ENCODE data around the gene TAPT1.
"Not testable (repeated sequence)": the region's sequence is repeated elsewhere in the genome, so short reads cannot be mapped to it uniquely, and the experiment has no call there.

TAPT1 gene

GRCh38 chr4:16213121-16213520 lies 13.2 kb downstream of the TAPT1 start:
- DNase-seq (ENCODE audit: low read depth) = no peak

GRCh38 chr4:16212138-16212782 lies 14.0 kb downstream of the TAPT1 start:
- no peak for DNase-seq (ENCODE audit: low read depth)

GRCh38 chr4:16207409-16207808 lies 18.9 kb downstream of the TAPT1 start:
- no peak for DNase-seq (ENCODE audit: low read depth)

- DNase-seq (ENCODE audit: low read depth) = no peak
These were observed 19.4 kb downstream of the TAPT1 start for GRCh38 chr4:16206848-16207247.

- DNase-seq (ENCODE audit: low read depth) = no peak
These were observed 20.0 kb downstream of the TAPT1 start for GRCh38 chr4:16206301-16206700.

- no peak for DNase-seq (ENCODE audit: low read depth)
These were observed 20.7 kb downstream of the TAPT1 start for GRCh38 chr4:16205298-16206164.

- no peak for DNase-seq (ENCODE audit: low read depth)
These were observed 21.8 kb downstream of the TAPT1 start for GRCh38 chr4:16204505-16204904.

- no peak for DNase-seq (ENCODE audit: low read depth)
These were observed 23.2 kb downstream of the TAPT1 start for GRCh38 chr4:16203083-16203482.

- no peak for DNase-seq (ENCODE audit: low read depth)
These were observed 23.7 kb downstream of the TAPT1 start for GRCh38 chr4:16202598-16202997.

- DNase-seq (ENCODE audit: low read depth) = no peak
These were observed 27.2 kb downstream of the TAPT1 start for GRCh38 chr4:16199093-16199492.

- DNase-seq (ENCODE audit: low read depth) = no peak
These were observed 28.2 kb downstream of the TAPT1 start for GRCh38 chr4:16197876-16198665.

- DNase-seq (ENCODE audit: low read depth) = no peak
These were observed 29.5 kb downstream of the TAPT1 start for GRCh38 chr4:16196482-16197393.

GRCh38 chr4:16195209-16195608 lies 31.1 kb downstream of the TAPT1 start:
- DNase-seq (ENCODE audit: low read depth) = no peak

- not testable (repeated sequence) for DNase-seq (ENCODE audit: low read depth)
These were observed 31.5 kb downstream of the TAPT1 start for GRCh38 chr4:16194798-16195197.

GRCh38 chr4:16194214-16194613 lies 32.1 kb downstream of the TAPT1 start:
- DNase-seq (ENCODE audit: low read depth) = no peak

GRCh38 chr4:16192631-16193518 lies 33.4 kb downstream of the TAPT1 start:
- no peak for DNase-seq (ENCODE audit: low read depth)

- no peak for DNase-seq (ENCODE audit: low read depth)
These were observed 34.2 kb downstream of the TAPT1 start for GRCh38 chr4:16192057-16192456.

- DNase-seq (ENCODE audit: low read depth) = no peak
These were observed 38.8 kb downstream of the TAPT1 start for GRCh38 chr4:16187455-16187854.

- no peak for DNase-seq (ENCODE audit: low read depth)
These were observed 39.3 kb downstream of the TAPT1 start for GRCh38 chr4:16186986-16187385.

- DNase-seq (ENCODE audit: low read depth) = no peak
These were observed 42.7 kb downstream of the TAPT1 start for GRCh38 chr4:16183604-16184003.

- no peak for DNase-seq (ENCODE audit: low read depth)
These were observed 49.6 kb downstream of the TAPT1 start for GRCh38 chr4:16176621-16177020.

Measured in stimulated activated CD8-positive, alpha-beta memory T cell treated with anti-CD3 and anti-CD28 coated beads, Interleukin-12 subunit alpha, Interleukin-12 subunit beta, amount 100 ng/mL, for 1 hour (primary cell).